ENCODE measurements around the gene NLRP1. TPM values are rescaled to one million over a fixed set of nuclear protein-coding genes. Genes with fewer than 3 reads are reported as not detected.
A peak's percentile ranks its signal among the peaks of the same experiment; 100 is the strongest.

The NLRP1 gene
- total RNA-seq, 1 donor from 2014 or later: 55.4 TPM

DNA sequence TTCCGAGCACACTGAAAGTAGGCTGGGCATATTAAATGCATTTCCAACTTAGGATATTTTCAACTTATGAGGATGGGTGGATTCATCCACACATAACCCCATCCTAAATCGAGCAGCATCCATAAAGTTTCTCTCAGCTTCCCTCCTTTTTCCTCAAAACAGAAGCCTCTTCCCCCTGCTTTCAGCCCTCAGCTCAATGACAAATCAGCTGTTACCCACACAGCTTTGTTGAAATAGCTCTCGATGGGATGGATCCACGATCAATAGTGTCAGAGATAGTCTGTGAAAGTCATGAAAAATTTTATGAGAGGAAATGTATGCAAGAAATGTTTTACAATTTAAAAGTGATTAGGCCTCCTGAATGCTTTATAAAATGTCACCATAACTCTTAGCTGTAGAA lies 118.0 kb downstream of the NLRP1 start:
- TF ChIP-seq, protein P1, sequence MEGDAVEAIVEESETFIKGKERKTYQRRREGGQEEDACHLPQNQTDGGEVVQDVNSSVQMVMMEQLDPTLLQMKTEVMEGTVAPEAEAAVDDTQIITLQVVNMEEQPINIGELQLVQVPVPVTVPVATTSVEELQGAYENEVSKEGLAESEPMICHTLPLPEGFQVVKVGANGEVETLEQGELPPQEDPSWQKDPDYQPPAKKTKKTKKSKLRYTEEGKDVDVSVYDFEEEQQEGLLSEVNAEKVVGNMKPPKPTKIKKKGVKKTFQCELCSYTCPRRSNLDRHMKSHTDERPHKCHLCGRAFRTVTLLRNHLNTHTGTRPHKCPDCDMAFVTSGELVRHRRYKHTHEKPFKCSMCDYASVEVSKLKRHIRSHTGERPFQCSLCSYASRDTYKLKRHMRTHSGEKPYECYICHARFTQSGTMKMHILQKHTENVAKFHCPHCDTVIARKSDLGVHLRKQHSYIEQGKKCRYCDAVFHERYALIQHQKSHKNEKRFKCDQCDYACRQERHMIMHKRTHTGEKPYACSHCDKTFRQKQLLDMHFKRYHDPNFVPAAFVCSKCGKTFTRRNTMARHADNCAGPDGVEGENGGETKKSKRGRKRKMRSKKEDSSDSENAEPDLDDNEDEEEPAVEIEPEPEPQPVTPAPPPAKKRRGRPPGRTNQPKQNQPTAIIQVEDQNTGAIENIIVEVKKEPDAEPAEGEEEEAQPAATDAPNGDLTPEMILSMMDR (conservative IDR thresholded peaks at IDR 0.05): no peak
- no peaks in the 10 kb centered on the region for H3K9me3 Mint-ChIP-seq
- H3K4me1 Mint-ChIP-seq: peaks cover 32% of the 10 kb centered on the region
- no peak for DNase-seq (ENCODE audit: low read depth, low spot score)
- H3K27ac Mint-ChIP-seq (ENCODE audit: unreplicated experiment): no peak overlapping the region
- H3K27me3 Mint-ChIP-seq (ENCODE audit: low read depth): no peaks in the 10 kb centered on the region
- peak overlapping the region; percentile 89 for H3K4me3 Mint-ChIP-seq
- H3K36me3 Mint-ChIP-seq (ENCODE audit: low read depth): peaks cover 4% of the 10 kb centered on the region

DNA sequence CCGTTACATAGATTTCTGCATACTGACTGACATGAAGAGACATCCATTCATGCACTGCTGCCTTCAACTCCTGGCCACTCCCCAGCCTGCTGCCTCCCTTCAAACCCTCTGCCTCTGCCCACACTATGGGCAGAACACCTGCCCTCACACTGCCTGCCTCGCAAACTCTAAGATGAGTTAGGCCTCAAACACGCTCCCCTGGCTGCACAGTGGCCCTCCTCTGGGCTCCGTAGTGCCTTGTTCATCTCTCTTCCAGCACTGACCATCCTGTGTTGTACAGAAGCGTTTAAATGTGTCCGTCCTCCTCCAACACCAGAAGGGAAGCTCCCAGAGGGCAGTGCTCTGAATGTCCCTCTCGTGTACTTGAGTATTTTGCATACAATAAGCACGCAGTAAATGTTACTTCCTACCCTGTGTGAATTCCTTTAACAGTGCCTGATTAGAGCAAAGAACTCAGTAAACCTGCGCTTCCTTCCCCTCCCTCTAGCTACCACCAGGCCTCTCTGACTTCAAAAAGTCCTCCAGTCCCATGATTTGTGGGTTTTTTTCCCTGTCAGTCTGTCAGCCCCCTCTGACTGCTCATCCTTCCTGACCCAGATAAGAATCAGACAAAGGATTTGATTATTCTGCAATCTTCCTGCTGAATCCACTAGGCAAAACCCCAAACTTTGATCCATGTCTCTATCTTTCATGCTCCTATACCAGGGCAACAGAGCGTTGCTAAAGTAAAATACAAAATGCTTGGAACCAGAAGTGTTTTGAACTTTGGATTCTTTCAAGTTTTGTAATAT lies 119.4 kb downstream of the NLRP1 start:
- H3K36me3 Mint-ChIP-seq (ENCODE audit: low read depth): peaks cover 7% of the 10 kb centered on the region
- peaks cover 32% of the 10 kb centered on the region for H3K4me1 Mint-ChIP-seq
- no peaks in the 10 kb centered on the region for H3K27me3 Mint-ChIP-seq (ENCODE audit: low read depth)
- no peak overlapping the region for H3K27ac Mint-ChIP-seq (ENCODE audit: unreplicated experiment)
- H3K9me3 Mint-ChIP-seq: no peaks in the 10 kb centered on the region
- H3K4me3 Mint-ChIP-seq: peak overlapping the region; percentile 28
- TF ChIP-seq, protein P1 (conservative IDR thresholded peaks at IDR 0.05): no peak
- DNase-seq (ENCODE audit: low read depth, low spot score): no peak

Other genes starting within 250 kb of the NLRP1 start
- 91.2 and 102 TPM in 2 replicates for gene NUP88, start 164.8 kb downstream of the NLRP1 start, total RNA-seq
- gene RPAIN, start 164.3 kb downstream of the NLRP1 start, total RNA-seq: 99.8 and 103 TPM in 2 replicates
- 202 and 221 TPM in 2 replicates for gene C1QBP, start 145.4 kb downstream of the NLRP1 start, total RNA-seq
- 35.3 and 37.5 TPM in 2 replicates for gene DHX33, start 115.5 kb downstream of the NLRP1 start, total RNA-seq
- gene DERL2, start 98.3 kb downstream of the NLRP1 start, total RNA-seq: 71.5 and 74.6 TPM in 2 replicates
- gene MIS12, start 97.9 kb downstream of the NLRP1 start, total RNA-seq: 33.9 and 35.6 TPM in 2 replicates